IPS-18c (cell line): ENCODE results near the gene MN1.

Source experiments
- H3K4me3 ChIP-seq: 2 replicates; pipeline ENCODE4 v1.7.0; 2013; ENCODE audit warnings: low read depth, mild to moderate bottlenecking, low read length, moderate library complexity; ENCODE audit not compliant: insufficient read depth
- H3K9me3 ChIP-seq: one replicate; pipeline ENCODE4 v1.6.1; 2013; ENCODE audit warnings: mild to moderate bottlenecking, low read length, moderate library complexity; ENCODE audit not compliant: control insufficient read depth, insufficient read depth

The MN1 gene

GRCh38 chr22:27801616-27802345 lies at the start of gene MN1:
TSS of gene MN1 (minus strand) at chr22:27801756. CDS start at chr22:27800543, 1,213 bp downstream.
- Histone ChIP-seq H3K4me3 (peak within 1 kb of the TSS; percentile 45), H3K9me3 (no peaks in the 10 kb centered on the region)

GRCh38 chr22:27850000-27850521 lies 48.5 kb upstream of the MN1 start:
- H3K9me3 ChIP-seq = no peaks in the 10 kb centered on the region
- no peak overlapping the region for H3K4me3 ChIP-seq

- Histone ChIP-seq H3K9me3 (no peaks in the 10 kb centered on the region), H3K4me3 (no peak overlapping the region)
Measured at GRCh38 chr22:27848005-27848404, 46.4 kb upstream of the MN1 start.

- Histone ChIP-seq H3K4me3 (no peak overlapping the region), H3K9me3 (no peaks in the 10 kb centered on the region)
Measured at GRCh38 chr22:27846910-27847309, 45.4 kb upstream of the MN1 start.

- H3K4me3 ChIP-seq = no peak overlapping the region
- no peaks in the 10 kb centered on the region for H3K9me3 ChIP-seq
Measured at GRCh38 chr22:27846248-27846757, 44.7 kb upstream of the MN1 start.

GRCh38 chr22:27845644-27846043 lies 44.1 kb upstream of the MN1 start:
- Histone ChIP-seq H3K9me3 (no peaks in the 10 kb centered on the region), H3K4me3 (no peak overlapping the region)

- Histone ChIP-seq H3K9me3 (no peaks in the 10 kb centered on the region), H3K4me3 (no peak overlapping the region)
Measured at GRCh38 chr22:27844656-27845591, 43.4 kb upstream of the MN1 start.

- H3K9me3 ChIP-seq = no peaks in the 10 kb centered on the region
- H3K4me3 ChIP-seq = no peak overlapping the region
Measured at GRCh38 chr22:27844256-27844655, 42.7 kb upstream of the MN1 start.

GRCh38 chr22:27843441-27843840 lies 41.9 kb upstream of the MN1 start:
- no peaks in the 10 kb centered on the region for H3K9me3 ChIP-seq
- H3K4me3 ChIP-seq = no peak overlapping the region

- no peak overlapping the region for H3K4me3 ChIP-seq
- H3K9me3 ChIP-seq = no peaks in the 10 kb centered on the region
Measured at GRCh38 chr22:27842669-27843431, 41.3 kb upstream of the MN1 start.

- no peak overlapping the region for H3K4me3 ChIP-seq
Measured at GRCh38 chr22:27842201-27842600, 40.6 kb upstream of the MN1 start.

GRCh38 chr22:27840436-27840835 lies 38.9 kb upstream of the MN1 start:
- H3K4me3 ChIP-seq = no peak overlapping the region
- H3K9me3 ChIP-seq = no peaks in the 10 kb centered on the region

More at GRCh38 chr22:27842201-27842600, 40.6 kb upstream of the MN1 start:
- no peaks in the 10 kb centered on the region for H3K9me3 ChIP-seq

GRCh38 chr22:27839057-27839660 lies 37.6 kb upstream of the MN1 start:
- H3K9me3 ChIP-seq = peaks cover 1% of the 10 kb centered on the region
- no peak overlapping the region for H3K4me3 ChIP-seq

- no peak overlapping the region for H3K4me3 ChIP-seq
- peaks cover 2% of the 10 kb centered on the region for H3K9me3 ChIP-seq
Measured at GRCh38 chr22:27836181-27836580, 34.6 kb upstream of the MN1 start.

- H3K9me3 ChIP-seq = peaks cover 2% of the 10 kb centered on the region
- H3K4me3 ChIP-seq = no peak overlapping the region
Measured at GRCh38 chr22:27835446-27835845, 33.9 kb upstream of the MN1 start.

- H3K9me3 ChIP-seq = peaks cover 2% of the 10 kb centered on the region
- no peak overlapping the region for H3K4me3 ChIP-seq
Measured at GRCh38 chr22:27834364-27835185, 33.0 kb upstream of the MN1 start.
